GM21786 (cell line): Measurements from ENCODE around the gene NEUROD2.
"Not testable (repeated sequence)": the region's sequence is repeated elsewhere in the genome, so short reads cannot be mapped to it uniquely, and the experiment has no call there.

Experiments
- ATAC-seq: cut with Tn5 transposase; IDR thresholded peaks from one replicate; pipeline ENCODE4 v1.9.1; 2021; ENCODE audit not compliant: unreplicated experiment

NEUROD2 gene

GRCh38 chr17:39603304-39604016 lies 4.3 kb downstream of the NEUROD2 start:
- ATAC-seq = no peak

GRCh38 chr17:39602533-39603303 lies 5.0 kb downstream of the NEUROD2 start:
- no peak for ATAC-seq

- ATAC-seq = no peak
Observed at GRCh38 chr17:39601758-39602532, 5.8 kb downstream of the NEUROD2 start.

GRCh38 chr17:39600997-39601597 lies 6.6 kb downstream of the NEUROD2 start:
- no peak for ATAC-seq

GRCh38 chr17:39600288-39600996 lies 7.3 kb downstream of the NEUROD2 start:
- no peak for ATAC-seq

GRCh38 chr17:39599665-39600231 lies 8.0 kb downstream of the NEUROD2 start:
- ATAC-seq = no peak

GRCh38 chr17:39599004-39599664 lies 8.6 kb downstream of the NEUROD2 start:
- ATAC-seq = no peak

GRCh38 chr17:39598630-39599003 lies 9.1 kb downstream of the NEUROD2 start:
- no peak for ATAC-seq

- ATAC-seq = no peak
Observed at GRCh38 chr17:39598047-39598481, 9.7 kb downstream of the NEUROD2 start.

- no peak for ATAC-seq
Observed at GRCh38 chr17:39597372-39598046, 10.2 kb downstream of the NEUROD2 start.

- no peak for ATAC-seq
Observed at GRCh38 chr17:39596543-39597267, 11.0 kb downstream of the NEUROD2 start.

- no peak for ATAC-seq
Observed at GRCh38 chr17:39595928-39596510, 11.7 kb downstream of the NEUROD2 start.

- no peak for ATAC-seq
Observed at GRCh38 chr17:39595294-39595693, 12.4 kb downstream of the NEUROD2 start.

GRCh38 chr17:39593371-39593770 lies 14.3 kb downstream of the NEUROD2 start:
- no peak for ATAC-seq

- no peak for ATAC-seq
Observed at GRCh38 chr17:39591958-39592954, 15.5 kb downstream of the NEUROD2 start.

GRCh38 chr17:39590180-39590579 lies 17.5 kb downstream of the NEUROD2 start:
- not testable (repeated sequence) for ATAC-seq

- no peak for ATAC-seq
Observed at GRCh38 chr17:39582658-39583057, 25.1 kb downstream of the NEUROD2 start.
